WTC11 (cell line): ENCODE measurements around the gene CNPY3. TPM values are rescaled to one million over a fixed set of nuclear protein-coding genes. Genes with fewer than 3 reads are reported as not detected.
A peak's percentile ranks its signal among the peaks of the same experiment; 100 is the strongest.

Source experiments
- CBFB ChIP-seq: sonication (generic); formaldehyde crosslinking; IDR thresholded peaks from 2 replicates; pipeline ENCODE4 v1.8.1; 2022; ENCODE audit warnings: mild to moderate bottlenecking, low read depth, missing genetic modification reagents
- CREM ChIP-seq: sonication (generic); formaldehyde crosslinking; IDR thresholded peaks from 2 replicates; pipeline ENCODE4 v1.8.1; 2022; ENCODE audit warnings: mild to moderate bottlenecking, missing genetic modification reagents, moderate library complexity
- ESRRA ChIP-seq: sonication (generic); formaldehyde crosslinking; IDR thresholded peaks from 2 replicates; pipeline ENCODE4 v1.8.1; 2022; ENCODE audit warnings: mild to moderate bottlenecking, missing genetic modification reagents, borderline replicate concordance
- FOXP1 ChIP-seq: sonication (generic); formaldehyde crosslinking; IDR thresholded peaks from 2 replicates; pipeline ENCODE4 v1.8.0; 2022; ENCODE audit warnings: missing genetic modification reagents, mild to moderate bottlenecking, moderate library complexity, borderline replicate concordance
- GTF2I ChIP-seq: fragments of 250-450 bp; sonication (Bioruptor Pico); conservative IDR thresholded peaks from 2 replicates; pipeline ENCODE4 v1.4.0; 2021; ENCODE audit warnings: mild to moderate bottlenecking
- HMGA2 ChIP-seq: fragments of 250-450 bp; sonication (Bioruptor Pico); IDR thresholded peaks from 2 replicates; pipeline ENCODE4 v1.4.0; 2021; ENCODE audit warnings: mild to moderate bottlenecking, moderate library complexity
- JUN ChIP-seq: sonication (generic); formaldehyde crosslinking; IDR thresholded peaks from 2 replicates; pipeline ENCODE4 v1.8.0; 2023; ENCODE audit warnings: mild to moderate bottlenecking, missing genetic modification reagents
- NR3C1 ChIP-seq: sonication (generic); formaldehyde crosslinking; conservative IDR thresholded peaks from 2 replicates; pipeline ENCODE4 v1.8.1; 2023; ENCODE audit warnings: low read depth, mild to moderate bottlenecking, missing genetic modification reagents
- OVOL2 ChIP-seq: fragments of 250-450 bp; sonication (Bioruptor Pico); IDR thresholded peaks from 2 replicates; pipeline ENCODE4 v1.9.0; 2021; ENCODE audit warnings: mild to moderate bottlenecking, borderline replicate concordance
- PRRX2 ChIP-seq: fragments of 250-450 bp; sonication (Bioruptor Pico); IDR thresholded peaks from 2 replicates; pipeline ENCODE4 v1.8.0; 2021; ENCODE audit warnings: mild to moderate bottlenecking
- TEAD1 ChIP-seq: sonication (generic); formaldehyde crosslinking; IDR thresholded peaks from 2 replicates; pipeline ENCODE4 v1.8.0; 2022; ENCODE audit warnings: mild to moderate bottlenecking, missing genetic modification reagents
- TP53 ChIP-seq: sonication (generic); formaldehyde crosslinking; IDR thresholded peaks from 2 replicates; pipeline ENCODE4 v1.8.1; 2023; ENCODE audit warnings: mild to moderate bottlenecking, missing genetic modification reagents
- ZNF121 ChIP-seq: sonication (generic); formaldehyde crosslinking; IDR thresholded peaks from 2 replicates; pipeline ENCODE4 v1.8.0; 2023; ENCODE audit warnings: missing genetic modification reagents
- ZNF138 ChIP-seq: sonication (generic); formaldehyde crosslinking; conservative IDR thresholded peaks from 2 replicates; pipeline ENCODE4 v1.8.1; 2022; ENCODE audit warnings: mild to moderate bottlenecking, moderate library complexity, missing genetic modification reagents
- ZNF317 ChIP-seq: sonication (generic); formaldehyde crosslinking; IDR thresholded peaks from 2 replicates; pipeline ENCODE4 v1.8.1; 2023; ENCODE audit warnings: low read depth, mild to moderate bottlenecking, moderate library complexity, missing genetic modification reagents, borderline replicate concordance
- ZNF396 ChIP-seq: fragments of 250-450 bp; sonication (Bioruptor Pico); IDR thresholded peaks from 2 replicates; pipeline ENCODE4 v1.8.0; 2021; ENCODE audit warnings: mild to moderate bottlenecking, moderate library complexity, borderline replicate concordance
- ZNF416 ChIP-seq: fragments of 250-450 bp; sonication (Bioruptor Pico); IDR thresholded peaks from 2 replicates; pipeline ENCODE4 v1.9.0; 2021; ENCODE audit warnings: mild to moderate bottlenecking, inconsistent platforms
- total RNA-seq: library from RNA; stranded (reverse); gene quantifications from 3 replicates; pipeline ENCODE4 v1.2.3, GENCODE V29; 2021
- TF ChIP-seq, protein P1 (sequence below): sonication (generic); formaldehyde crosslinking; IDR thresholded peaks from 2 replicates; pipeline ENCODE4 v1.8.1; 2023; ENCODE audit warnings: mild to moderate bottlenecking, missing genetic modification reagents
- TF ChIP-seq, protein P2 (sequence below): sonication (generic); formaldehyde crosslinking; IDR thresholded peaks from 2 replicates; pipeline ENCODE4 v1.8.1; 2023; ENCODE audit warnings: mild to moderate bottlenecking, missing genetic modification reagents
- TF ChIP-seq, protein P3 (sequence below): fragments of 250-450 bp; sonication (Bioruptor Pico); IDR thresholded peaks from 2 replicates; pipeline ENCODE4 v2.1.2; 2022; ENCODE audit warnings: mild to moderate bottlenecking, moderate library complexity
- TF ChIP-seq, protein P4 (sequence below): fragments of 250-450 bp; sonication (Bioruptor Pico); IDR thresholded peaks from 2 replicates; pipeline ENCODE4 v1.9.0; 2021; ENCODE audit warnings: mild to moderate bottlenecking
- TF ChIP-seq, protein P5 (sequence below): fragments of 250-450 bp; sonication (Bioruptor Pico); IDR thresholded peaks from 2 replicates; pipeline ENCODE4 v1.9.0; 2021; ENCODE audit warnings: mild to moderate bottlenecking
- TF ChIP-seq, protein P6 (sequence below): sonication (generic); formaldehyde crosslinking; IDR thresholded peaks from 2 replicates; pipeline ENCODE4 v1.8.1; 2022; ENCODE audit warnings: low read depth, missing genetic modification reagents, borderline replicate concordance
- TF ChIP-seq, protein P7 (sequence below): sonication (generic); formaldehyde crosslinking; IDR thresholded peaks from 2 replicates; pipeline ENCODE4 v1.8.0; 2023; ENCODE audit warnings: missing genetic modification reagents, mild to moderate bottlenecking, borderline replicate concordance
- TF ChIP-seq, protein P8 (sequence below): sonication (generic); formaldehyde crosslinking; IDR thresholded peaks from 2 replicates; pipeline ENCODE4 v1.8.0; 2022; ENCODE audit warnings: mild to moderate bottlenecking, missing genetic modification reagents

CNPY3 gene
- total RNA-seq, 1 experiment from 2014 or later = 67.0 TPM

DNA sequence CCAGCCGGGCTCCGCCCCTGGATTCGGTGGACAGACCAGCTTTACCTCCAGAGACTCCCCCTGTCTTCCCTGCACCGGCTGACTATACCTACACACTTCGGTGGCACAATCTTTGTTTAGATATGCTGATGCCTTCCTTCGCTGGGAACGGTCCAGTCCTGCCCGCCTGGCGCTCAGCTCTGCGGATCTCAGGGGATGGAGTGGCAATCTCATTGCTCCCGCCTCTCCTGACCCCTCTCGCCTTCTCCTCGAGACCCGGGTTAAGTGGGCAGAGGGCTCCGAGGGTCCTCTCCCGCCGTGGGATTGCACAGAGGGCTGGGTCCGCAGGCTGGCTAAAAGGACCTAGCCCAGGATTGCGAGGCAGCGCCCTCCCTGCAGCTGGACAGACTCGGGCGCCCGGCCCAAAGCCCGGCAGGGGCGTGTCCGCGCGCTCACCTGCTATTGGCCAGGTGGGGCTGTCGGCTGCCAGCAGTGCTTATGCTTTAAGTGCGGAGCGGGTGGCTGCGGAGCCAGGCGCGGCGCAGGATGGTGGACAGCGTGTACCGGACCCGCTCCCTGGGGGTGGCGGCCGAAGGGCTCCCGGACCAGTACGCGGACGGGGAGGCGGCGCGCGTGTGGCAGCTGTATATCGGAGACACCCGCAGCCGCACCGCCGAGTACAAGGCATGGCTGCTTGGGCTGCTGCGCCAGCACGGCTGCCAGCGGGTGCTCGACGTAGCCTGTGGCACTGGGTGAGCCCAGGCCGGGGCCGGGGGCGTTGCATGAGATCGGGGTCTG, 31.2 kb downstream of the CNPY3 start, which contains the start of gene GNMT (continued):
- TF ChIP-seq, protein P1, sequence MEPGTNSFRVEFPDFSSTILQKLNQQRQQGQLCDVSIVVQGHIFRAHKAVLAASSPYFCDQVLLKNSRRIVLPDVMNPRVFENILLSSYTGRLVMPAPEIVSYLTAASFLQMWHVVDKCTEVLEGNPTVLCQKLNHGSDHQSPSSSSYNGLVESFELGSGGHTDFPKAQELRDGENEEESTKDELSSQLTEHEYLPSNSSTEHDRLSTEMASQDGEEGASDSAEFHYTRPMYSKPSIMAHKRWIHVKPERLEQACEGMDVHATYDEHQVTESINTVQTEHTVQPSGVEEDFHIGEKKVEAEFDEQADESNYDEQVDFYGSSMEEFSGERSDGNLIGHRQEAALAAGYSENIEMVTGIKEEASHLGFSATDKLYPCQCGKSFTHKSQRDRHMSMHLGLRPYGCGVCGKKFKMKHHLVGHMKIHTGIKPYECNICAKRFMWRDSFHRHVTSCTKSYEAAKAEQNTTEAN (CRISPR knock-in tag) = peak; percentile 82; the same call in 1 of the 2 replicates
- no peak for TF ChIP-seq ZNF121 (CRISPR knock-in tag)
- peak; percentile 64; the same call in 1 of the 2 replicates for TF ChIP-seq FOXP1 (CRISPR knock-in tag)
- no peak for TF ChIP-seq TP53 (CRISPR knock-in tag)
- no peak for TF ChIP-seq HMGA2 (CRISPR knock-in tag)
- 0 out of 2 replicates have a peak, but pooled peaks have one; percentile 41 for TF ChIP-seq TEAD1 (CRISPR knock-in tag)
- TF ChIP-seq, protein P2, sequence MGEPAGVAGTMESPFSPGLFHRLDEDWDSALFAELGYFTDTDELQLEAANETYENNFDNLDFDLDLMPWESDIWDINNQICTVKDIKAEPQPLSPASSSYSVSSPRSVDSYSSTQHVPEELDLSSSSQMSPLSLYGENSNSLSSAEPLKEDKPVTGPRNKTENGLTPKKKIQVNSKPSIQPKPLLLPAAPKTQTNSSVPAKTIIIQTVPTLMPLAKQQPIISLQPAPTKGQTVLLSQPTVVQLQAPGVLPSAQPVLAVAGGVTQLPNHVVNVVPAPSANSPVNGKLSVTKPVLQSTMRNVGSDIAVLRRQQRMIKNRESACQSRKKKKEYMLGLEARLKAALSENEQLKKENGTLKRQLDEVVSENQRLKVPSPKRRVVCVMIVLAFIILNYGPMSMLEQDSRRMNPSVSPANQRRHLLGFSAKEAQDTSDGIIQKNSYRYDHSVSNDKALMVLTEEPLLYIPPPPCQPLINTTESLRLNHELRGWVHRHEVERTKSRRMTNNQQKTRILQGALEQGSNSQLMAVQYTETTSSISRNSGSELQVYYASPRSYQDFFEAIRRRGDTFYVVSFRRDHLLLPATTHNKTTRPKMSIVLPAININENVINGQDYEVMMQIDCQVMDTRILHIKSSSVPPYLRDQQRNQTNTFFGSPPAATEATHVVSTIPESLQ (CRISPR knock-in tag) = no peak
- no peak for TF ChIP-seq NR3C1 (CRISPR knock-in tag)
- no peak for TF ChIP-seq ZNF396 (CRISPR knock-in tag)
- TF ChIP-seq JUN (CRISPR knock-in tag) = no peak
- TF ChIP-seq, protein P3, sequence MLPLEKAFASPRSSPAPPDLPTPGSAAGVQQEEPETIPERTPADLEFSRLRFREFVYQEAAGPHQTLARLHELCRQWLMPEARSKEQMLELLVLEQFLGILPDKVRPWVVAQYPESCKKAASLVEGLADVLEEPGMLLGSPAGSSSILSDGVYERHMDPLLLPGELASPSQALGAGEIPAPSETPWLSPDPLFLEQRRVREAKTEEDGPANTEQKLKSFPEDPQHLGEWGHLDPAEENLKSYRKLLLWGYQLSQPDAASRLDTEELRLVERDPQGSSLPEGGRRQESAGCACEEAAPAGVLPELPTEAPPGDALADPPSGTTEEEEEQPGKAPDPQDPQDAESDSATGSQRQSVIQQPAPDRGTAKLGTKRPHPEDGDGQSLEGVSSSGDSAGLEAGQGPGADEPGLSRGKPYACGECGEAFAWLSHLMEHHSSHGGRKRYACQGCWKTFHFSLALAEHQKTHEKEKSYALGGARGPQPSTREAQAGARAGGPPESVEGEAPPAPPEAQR (CRISPR knock-in tag) = no peak
- TF ChIP-seq ESRRA (CRISPR knock-in tag) = no peak
- TF ChIP-seq PRRX2 (CRISPR knock-in tag) = no peak
- TF ChIP-seq GTF2I (CRISPR knock-in tag) = no peak
- TF ChIP-seq, protein P4, sequence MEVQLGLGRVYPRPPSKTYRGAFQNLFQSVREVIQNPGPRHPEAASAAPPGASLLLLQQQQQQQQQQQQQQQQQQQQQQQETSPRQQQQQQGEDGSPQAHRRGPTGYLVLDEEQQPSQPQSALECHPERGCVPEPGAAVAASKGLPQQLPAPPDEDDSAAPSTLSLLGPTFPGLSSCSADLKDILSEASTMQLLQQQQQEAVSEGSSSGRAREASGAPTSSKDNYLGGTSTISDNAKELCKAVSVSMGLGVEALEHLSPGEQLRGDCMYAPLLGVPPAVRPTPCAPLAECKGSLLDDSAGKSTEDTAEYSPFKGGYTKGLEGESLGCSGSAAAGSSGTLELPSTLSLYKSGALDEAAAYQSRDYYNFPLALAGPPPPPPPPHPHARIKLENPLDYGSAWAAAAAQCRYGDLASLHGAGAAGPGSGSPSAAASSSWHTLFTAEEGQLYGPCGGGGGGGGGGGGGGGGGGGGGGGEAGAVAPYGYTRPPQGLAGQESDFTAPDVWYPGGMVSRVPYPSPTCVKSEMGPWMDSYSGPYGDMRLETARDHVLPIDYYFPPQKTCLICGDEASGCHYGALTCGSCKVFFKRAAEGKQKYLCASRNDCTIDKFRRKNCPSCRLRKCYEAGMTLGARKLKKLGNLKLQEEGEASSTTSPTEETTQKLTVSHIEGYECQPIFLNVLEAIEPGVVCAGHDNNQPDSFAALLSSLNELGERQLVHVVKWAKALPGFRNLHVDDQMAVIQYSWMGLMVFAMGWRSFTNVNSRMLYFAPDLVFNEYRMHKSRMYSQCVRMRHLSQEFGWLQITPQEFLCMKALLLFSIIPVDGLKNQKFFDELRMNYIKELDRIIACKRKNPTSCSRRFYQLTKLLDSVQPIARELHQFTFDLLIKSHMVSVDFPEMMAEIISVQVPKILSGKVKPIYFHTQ (CRISPR knock-in tag) = no peak
- no peak; the same call in 1 of the 2 replicates for TF ChIP-seq CREM
- TF ChIP-seq OVOL2 = no peak
- TF ChIP-seq ZNF317 (CRISPR knock-in tag) = peak; percentile 79
- TF ChIP-seq ZNF416 (CRISPR knock-in tag) = no peak
- TF ChIP-seq, protein P5, sequence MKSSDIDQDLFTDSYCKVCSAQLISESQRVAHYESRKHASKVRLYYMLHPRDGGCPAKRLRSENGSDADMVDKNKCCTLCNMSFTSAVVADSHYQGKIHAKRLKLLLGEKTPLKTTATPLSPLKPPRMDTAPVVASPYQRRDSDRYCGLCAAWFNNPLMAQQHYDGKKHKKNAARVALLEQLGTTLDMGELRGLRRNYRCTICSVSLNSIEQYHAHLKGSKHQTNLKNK (CRISPR knock-in tag) = no peak
- TF ChIP-seq, protein P6, sequence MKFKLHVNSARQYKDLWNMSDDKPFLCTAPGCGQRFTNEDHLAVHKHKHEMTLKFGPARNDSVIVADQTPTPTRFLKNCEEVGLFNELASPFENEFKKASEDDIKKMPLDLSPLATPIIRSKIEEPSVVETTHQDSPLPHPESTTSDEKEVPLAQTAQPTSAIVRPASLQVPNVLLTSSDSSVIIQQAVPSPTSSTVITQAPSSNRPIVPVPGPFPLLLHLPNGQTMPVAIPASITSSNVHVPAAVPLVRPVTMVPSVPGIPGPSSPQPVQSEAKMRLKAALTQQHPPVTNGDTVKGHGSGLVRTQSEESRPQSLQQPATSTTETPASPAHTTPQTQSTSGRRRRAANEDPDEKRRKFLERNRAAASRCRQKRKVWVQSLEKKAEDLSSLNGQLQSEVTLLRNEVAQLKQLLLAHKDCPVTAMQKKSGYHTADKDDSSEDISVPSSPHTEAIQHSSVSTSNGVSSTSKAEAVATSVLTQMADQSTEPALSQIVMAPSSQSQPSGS (CRISPR knock-in tag) = no peak
- TF ChIP-seq, protein P7, sequence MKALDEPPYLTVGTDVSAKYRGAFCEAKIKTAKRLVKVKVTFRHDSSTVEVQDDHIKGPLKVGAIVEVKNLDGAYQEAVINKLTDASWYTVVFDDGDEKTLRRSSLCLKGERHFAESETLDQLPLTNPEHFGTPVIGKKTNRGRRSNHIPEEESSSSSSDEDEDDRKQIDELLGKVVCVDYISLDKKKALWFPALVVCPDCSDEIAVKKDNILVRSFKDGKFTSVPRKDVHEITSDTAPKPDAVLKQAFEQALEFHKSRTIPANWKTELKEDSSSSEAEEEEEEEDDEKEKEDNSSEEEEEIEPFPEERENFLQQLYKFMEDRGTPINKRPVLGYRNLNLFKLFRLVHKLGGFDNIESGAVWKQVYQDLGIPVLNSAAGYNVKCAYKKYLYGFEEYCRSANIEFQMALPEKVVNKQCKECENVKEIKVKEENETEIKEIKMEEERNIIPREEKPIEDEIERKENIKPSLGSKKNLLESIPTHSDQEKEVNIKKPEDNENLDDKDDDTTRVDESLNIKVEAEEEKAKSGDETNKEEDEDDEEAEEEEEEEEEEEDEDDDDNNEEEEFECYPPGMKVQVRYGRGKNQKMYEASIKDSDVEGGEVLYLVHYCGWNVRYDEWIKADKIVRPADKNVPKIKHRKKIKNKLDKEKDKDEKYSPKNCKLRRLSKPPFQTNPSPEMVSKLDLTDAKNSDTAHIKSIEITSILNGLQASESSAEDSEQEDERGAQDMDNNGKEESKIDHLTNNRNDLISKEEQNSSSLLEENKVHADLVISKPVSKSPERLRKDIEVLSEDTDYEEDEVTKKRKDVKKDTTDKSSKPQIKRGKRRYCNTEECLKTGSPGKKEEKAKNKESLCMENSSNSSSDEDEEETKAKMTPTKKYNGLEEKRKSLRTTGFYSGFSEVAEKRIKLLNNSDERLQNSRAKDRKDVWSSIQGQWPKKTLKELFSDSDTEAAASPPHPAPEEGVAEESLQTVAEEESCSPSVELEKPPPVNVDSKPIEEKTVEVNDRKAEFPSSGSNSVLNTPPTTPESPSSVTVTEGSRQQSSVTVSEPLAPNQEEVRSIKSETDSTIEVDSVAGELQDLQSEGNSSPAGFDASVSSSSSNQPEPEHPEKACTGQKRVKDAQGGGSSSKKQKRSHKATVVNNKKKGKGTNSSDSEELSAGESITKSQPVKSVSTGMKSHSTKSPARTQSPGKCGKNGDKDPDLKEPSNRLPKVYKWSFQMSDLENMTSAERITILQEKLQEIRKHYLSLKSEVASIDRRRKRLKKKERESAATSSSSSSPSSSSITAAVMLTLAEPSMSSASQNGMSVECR (CRISPR knock-in tag) = peak; percentile 62; the same call in 1 of the 2 replicates
- TF ChIP-seq, protein P8, sequence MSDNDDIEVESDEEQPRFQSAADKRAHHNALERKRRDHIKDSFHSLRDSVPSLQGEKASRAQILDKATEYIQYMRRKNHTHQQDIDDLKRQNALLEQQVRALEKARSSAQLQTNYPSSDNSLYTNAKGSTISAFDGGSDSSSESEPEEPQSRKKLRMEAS (CRISPR knock-in tag) = no peak; the same call in none of the 2 replicates
- TF ChIP-seq CBFB (CRISPR knock-in tag) = peak; percentile 56; the same call in 1 of the 2 replicates
- 0 out of 2 replicates have a peak, but pooled peaks have one; percentile 72 for TF ChIP-seq ZNF138
